GM10266 (cell line): ENCODE measurements around the gene POU4F2.

ENCODE experiments used
- DNase-seq: peaks from one replicate; pipeline ENCODE4 v3.0.0; 2012; ENCODE audit errors: extremely low spot score
- CTCF ChIP-seq: IDR thresholded peaks from 2 replicates; pipeline ENCODE4 v1.5.1; 2012; ENCODE audit warnings: mild to moderate bottlenecking, low read depth; ENCODE audit not compliant: control insufficient read depth, insufficient read depth; ENCODE audit errors: missing control alignments

Gene POU4F2

GRCh38 chr4:146637621-146638332, 916 bp upstream of the POU4F2 start:
- no peak for TF ChIP-seq CTCF
- DNase-seq = no peak

- no peak for TF ChIP-seq CTCF
- DNase-seq = no peak
These were observed 334 bp upstream of the POU4F2 start for GRCh38 chr4:146638333-146638785.

GRCh38 chr4:146639506-146639932, 826 bp downstream of the POU4F2 start:
- DNase-seq = no peak
- no peak for TF ChIP-seq CTCF

- no peak for DNase-seq
- no peak for TF ChIP-seq CTCF
These were observed 1.4 kb downstream of the POU4F2 start for GRCh38 chr4:146640021-146640464.

GRCh38 chr4:146640465-146641061, 1.9 kb downstream of the POU4F2 start:
- no peak for TF ChIP-seq CTCF
- DNase-seq = no peak

- no peak for TF ChIP-seq CTCF
- DNase-seq = no peak
These were observed 3.1 kb downstream of the POU4F2 start for GRCh38 chr4:146641762-146642161.

- peak; percentile 65 for DNase-seq
These were observed 5.2 kb downstream of the POU4F2 start for GRCh38 chr4:146643812-146644401.

More at GRCh38 chr4:146643812-146644401, 5.2 kb downstream of the POU4F2 start:
- TF ChIP-seq CTCF = no peak
